ENCODE results near the gene PDLIM1. TPM values are rescaled to one million over a fixed set of nuclear protein-coding genes. Genes with fewer than 3 reads are reported as not detected.

Gene PDLIM1
- total and polyA plus RNA-seq, 9 donors = 13.9 to 138 (median 35.3) TPM

DNA sequence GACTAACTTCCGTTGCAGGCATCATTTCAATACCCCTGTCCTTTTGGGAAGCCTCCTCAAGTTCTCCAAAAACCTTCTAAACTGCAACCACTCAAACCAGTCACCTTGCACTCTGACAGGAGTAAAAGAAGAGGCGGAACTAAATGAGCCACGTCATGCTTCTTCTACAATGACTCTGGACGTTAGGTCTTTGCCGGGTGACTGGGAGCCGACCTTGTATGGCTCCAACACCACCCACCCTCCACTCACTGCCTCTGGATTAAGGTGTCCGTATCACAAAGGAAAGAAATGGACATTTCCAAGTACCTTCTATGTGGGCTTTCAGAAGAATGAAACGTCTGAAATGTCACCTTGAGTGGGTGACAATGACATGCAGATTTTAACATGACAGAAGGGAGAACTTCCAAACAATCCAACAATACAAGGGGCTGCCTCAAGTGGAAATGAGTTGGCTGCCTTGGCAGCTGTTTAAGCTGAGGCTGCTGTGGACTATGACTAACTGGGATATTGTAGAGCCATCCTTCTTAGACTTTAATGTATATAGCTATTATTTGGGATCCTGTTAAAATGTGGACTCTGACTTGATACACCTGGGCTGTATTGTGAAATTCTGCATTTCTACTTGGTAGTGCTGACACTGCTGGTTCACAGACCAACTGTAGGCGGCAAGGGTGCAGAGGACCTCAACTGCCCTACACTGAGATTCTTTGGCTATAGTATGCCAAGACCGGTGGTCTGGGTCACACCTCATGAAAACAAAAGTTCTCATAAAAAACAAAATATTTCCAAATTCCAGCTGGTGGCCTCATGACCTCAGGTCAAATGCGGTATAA is 33.8 kb upstream of the PDLIM1 start:
- 85 to 90% (median 89%) methylated on average over 11 of the region's 11 CpGs for WGBS, 3 donors
- Histone ChIP-seq H3K27ac (no peak overlapping the region), H3K36me3 (no peaks in the 10 kb centered on the region), H3K4me1 (ENCODE audit: insufficient read depth) (no peaks in the 10 kb centered on the region), H3K4me3 (no peak overlapping the region), H3K9me3 (no peaks in the 10 kb centered on the region), H3K27me3 (no peaks in the 10 kb centered on the region)
- DNase-seq = no peak
- TF ChIP-seq POLR2A (IDR thresholded peaks at IDR 0.05) (no peak), EP300 (IDR thresholded peaks at IDR 0.05) (no peak)
- TF ChIP-seq, protein P1, sequence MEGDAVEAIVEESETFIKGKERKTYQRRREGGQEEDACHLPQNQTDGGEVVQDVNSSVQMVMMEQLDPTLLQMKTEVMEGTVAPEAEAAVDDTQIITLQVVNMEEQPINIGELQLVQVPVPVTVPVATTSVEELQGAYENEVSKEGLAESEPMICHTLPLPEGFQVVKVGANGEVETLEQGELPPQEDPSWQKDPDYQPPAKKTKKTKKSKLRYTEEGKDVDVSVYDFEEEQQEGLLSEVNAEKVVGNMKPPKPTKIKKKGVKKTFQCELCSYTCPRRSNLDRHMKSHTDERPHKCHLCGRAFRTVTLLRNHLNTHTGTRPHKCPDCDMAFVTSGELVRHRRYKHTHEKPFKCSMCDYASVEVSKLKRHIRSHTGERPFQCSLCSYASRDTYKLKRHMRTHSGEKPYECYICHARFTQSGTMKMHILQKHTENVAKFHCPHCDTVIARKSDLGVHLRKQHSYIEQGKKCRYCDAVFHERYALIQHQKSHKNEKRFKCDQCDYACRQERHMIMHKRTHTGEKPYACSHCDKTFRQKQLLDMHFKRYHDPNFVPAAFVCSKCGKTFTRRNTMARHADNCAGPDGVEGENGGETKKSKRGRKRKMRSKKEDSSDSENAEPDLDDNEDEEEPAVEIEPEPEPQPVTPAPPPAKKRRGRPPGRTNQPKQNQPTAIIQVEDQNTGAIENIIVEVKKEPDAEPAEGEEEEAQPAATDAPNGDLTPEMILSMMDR (IDR thresholded peaks at IDR 0.05) = no peak
- intact Hi-C loops (cut with DNase I) = loop anchor here in 1 of 4 donors (5.0 kb wide), 1 partner anchor 82 kb away; no protein-coding TSS in a partner anchor

DNA sequence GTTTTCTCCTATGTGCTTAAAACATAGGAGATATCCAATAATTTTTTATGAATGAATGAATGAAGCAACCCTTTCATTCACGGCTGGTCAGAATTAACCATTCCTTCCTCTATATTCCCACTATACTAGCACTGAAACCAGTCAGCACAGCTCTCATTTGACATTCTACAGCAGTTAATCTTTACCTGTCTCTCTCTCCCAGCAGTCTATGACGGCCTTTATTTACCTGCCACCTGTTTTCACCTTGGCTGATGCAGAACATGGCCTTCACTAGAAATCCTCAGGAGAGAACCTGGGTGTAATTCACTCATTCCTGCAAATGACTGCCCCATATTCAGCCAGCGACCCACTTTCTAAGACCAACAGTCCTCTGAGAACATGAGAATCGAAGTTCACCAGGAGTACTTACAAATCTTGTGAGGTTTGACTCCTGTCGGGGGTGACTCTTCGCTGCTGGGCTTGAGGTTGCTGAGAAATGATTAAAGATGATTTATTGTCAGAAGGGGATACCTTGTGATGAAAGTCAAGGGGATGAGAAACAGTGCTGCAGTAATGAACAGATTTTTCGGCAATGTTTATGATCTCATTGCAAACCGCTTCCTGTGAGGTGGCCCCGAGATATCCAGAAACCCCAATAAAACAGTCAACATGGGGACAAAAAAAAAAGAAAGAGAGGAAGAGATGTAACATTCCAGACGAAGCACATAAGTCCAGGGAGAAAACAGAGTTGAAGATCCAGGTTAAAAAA is 30.9 kb upstream of the PDLIM1 start:
- H3K4me3 ChIP-seq = no peak overlapping the region
- no peak for DNase-seq
- WGBS, 3 donors = 87 to 90% (median 90%) methylated on average over 10 of the region's 10 CpGs
- intact Hi-C loops (cut with DNase I) = no loop called here
- no peaks in the 10 kb centered on the region for H3K4me1 ChIP-seq (ENCODE audit: insufficient read depth)
- no peaks in the 10 kb centered on the region for H3K27me3 ChIP-seq
- H3K27ac ChIP-seq = no peak overlapping the region
- TF ChIP-seq POLR2A (IDR thresholded peaks at IDR 0.05) = no peak
- TF ChIP-seq, protein P1 (IDR thresholded peaks at IDR 0.05) = no peak
- TF ChIP-seq EP300 (IDR thresholded peaks at IDR 0.05) = no peak
- no peaks in the 10 kb centered on the region for H3K9me3 ChIP-seq
- H3K36me3 ChIP-seq = no peaks in the 10 kb centered on the region

DNA sequence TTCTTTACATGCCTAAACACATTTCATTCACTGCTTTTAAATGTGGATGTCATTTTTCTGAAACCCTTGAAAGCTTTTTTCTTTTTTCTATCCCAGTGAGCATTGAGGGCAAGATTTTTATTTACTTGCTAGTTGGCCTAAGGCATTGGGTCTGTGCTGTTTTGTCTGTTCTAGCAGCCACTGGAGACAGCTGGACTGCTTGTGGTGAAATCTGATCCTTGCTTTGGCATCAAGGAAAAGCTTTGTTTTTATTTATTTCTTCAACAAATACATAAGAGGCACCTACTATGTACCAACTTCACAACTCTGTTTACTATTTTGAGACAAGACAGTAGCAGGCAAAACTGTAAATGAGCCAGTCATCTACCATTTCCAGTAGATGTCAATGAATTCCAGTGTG is 28.4 kb upstream of the PDLIM1 start:
- intact Hi-C loops (cut with DNase I) = no loop called here
- DNase-seq = no peak
- H3K9me3 ChIP-seq = no peaks in the 10 kb centered on the region
- H3K27me3 ChIP-seq = no peaks in the 10 kb centered on the region
- H3K4me3 ChIP-seq = no peak overlapping the region
- H3K36me3 ChIP-seq = no peaks in the 10 kb centered on the region
- TF ChIP-seq POLR2A (IDR thresholded peaks at IDR 0.05) = no peak
- TF ChIP-seq, protein P1 (IDR thresholded peaks at IDR 0.05) = no peak
- no peak for TF ChIP-seq EP300 (IDR thresholded peaks at IDR 0.05)
- H3K4me1 ChIP-seq (ENCODE audit: insufficient read depth) = no peaks in the 10 kb centered on the region
- H3K27ac ChIP-seq = no peak overlapping the region

DNA sequence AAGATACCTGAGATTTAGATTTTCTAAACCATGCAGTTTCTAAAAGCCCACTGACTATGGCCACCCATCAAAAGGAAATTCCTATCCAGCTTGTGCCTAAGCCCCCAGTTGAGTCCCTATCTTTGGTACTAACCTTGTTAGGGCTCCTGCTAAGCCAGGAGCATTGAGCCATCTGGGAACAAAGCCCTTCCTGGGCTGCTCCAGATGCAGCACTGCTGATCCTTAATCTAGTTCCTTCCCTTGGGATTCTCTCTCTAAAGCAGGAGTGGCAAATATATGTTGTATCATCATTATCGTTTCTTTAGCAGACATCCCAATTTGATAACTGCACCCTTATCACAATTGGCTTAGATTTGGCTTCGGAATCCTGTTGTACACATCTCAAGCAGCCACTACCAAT is 24.7 kb upstream of the PDLIM1 start:
- no peaks in the 10 kb centered on the region for H3K9me3 ChIP-seq
- H3K36me3 ChIP-seq = no peaks in the 10 kb centered on the region
- DNase-seq = no peak
- H3K4me3 ChIP-seq = no peak overlapping the region
- no peak overlapping the region for H3K27ac ChIP-seq
- WGBS, 3 donors = 68 to 84% (median 75%) methylated on average over 2 of the region's 2 CpGs
- H3K27me3 ChIP-seq = no peaks in the 10 kb centered on the region
- no peak for TF ChIP-seq EP300 (IDR thresholded peaks at IDR 0.05)
- TF ChIP-seq POLR2A (IDR thresholded peaks at IDR 0.05) = no peak
- H3K4me1 ChIP-seq (ENCODE audit: insufficient read depth) = no peaks in the 10 kb centered on the region
- intact Hi-C loops (cut with DNase I) = no loop called here

All from ovary (tissue), 9 donors.